Kidney epithelial cell (primary cell): ENCODE results near the gene PGA3. TPM values are rescaled to one million over a fixed set of nuclear protein-coding genes. Genes with fewer than 3 reads are reported as not detected.
"Not testable (repeated sequence)": the region's sequence is repeated elsewhere in the genome, so short reads cannot be mapped to it uniquely, and the experiment has no call there.

Experiments
- DNase-seq: peaks from one replicate; pipeline ENCODE4 v3.0.0-alpha.2; 2010; ENCODE audit warnings: low read depth
- H3K27me3 ChIP-seq: 2 replicates; pipeline ENCODE4 v1.6.0; 2011; ENCODE audit warnings: low read length; ENCODE audit not compliant: control insufficient read depth, insufficient read depth
- H3K36me3 ChIP-seq: 2 replicates; pipeline ENCODE4 v1.5.1; 2011; ENCODE audit warnings: low read length; ENCODE audit not compliant: control insufficient read depth, insufficient read depth
- H3K4me3 ChIP-seq: 2 replicates; pipeline ENCODE4 v1.5.1; 2011; ENCODE audit warnings: low read depth, mild to moderate bottlenecking, control low read depth, low read length
- total RNA-seq: library from RNA; depleted of rRNA; stranded (reverse); fragments of >200 nt; gene quantifications from 2 replicates; pipeline ENCODE4 v1.2.3, GENCODE V29; 2015

Gene PGA3
- total RNA-seq, 1 donor from 2014 or later = not detected

GRCh38 chr11:61213711-61214324 is 10.5 kb downstream of the PGA3 start:
- not testable (repeated sequence) for DNase-seq, H3K27me3 ChIP-seq, H3K36me3 ChIP-seq, H3K4me3 ChIP-seq

- DNase-seq, H3K27me3 ChIP-seq, H3K4me3 ChIP-seq, H3K36me3 ChIP-seq: not testable (repeated sequence)
Observed at GRCh38 chr11:61218306-61218705, 15.0 kb downstream of the PGA3 start.

GRCh38 chr11:61219016-61219415 is 15.7 kb downstream of the PGA3 start:
- H3K4me3 ChIP-seq, H3K27me3 ChIP-seq, H3K36me3 ChIP-seq, DNase-seq: not testable (repeated sequence)

- not testable (repeated sequence) for DNase-seq, H3K27me3 ChIP-seq, H3K36me3 ChIP-seq, H3K4me3 ChIP-seq
Observed at GRCh38 chr11:61222047-61222446, 18.7 kb downstream of the PGA3 start, which contains the start of gene PGA4. Gene PGA4 (plus strand): TSS chr11:61222347. CDS start chr11:61222401, 54 bp downstream.

GRCh38 chr11:61222692-61223091 is 19.4 kb downstream of the PGA3 start:
- not testable (repeated sequence) for H3K36me3 ChIP-seq, DNase-seq, H3K4me3 ChIP-seq, H3K27me3 ChIP-seq

- DNase-seq, H3K4me3 ChIP-seq, H3K36me3 ChIP-seq, H3K27me3 ChIP-seq: not testable (repeated sequence)
Observed at GRCh38 chr11:61226457-61227137, 23.3 kb downstream of the PGA3 start.

- not testable (repeated sequence) for H3K36me3 ChIP-seq, DNase-seq, H3K27me3 ChIP-seq, H3K4me3 ChIP-seq
Observed at GRCh38 chr11:61229458-61229857, 26.1 kb downstream of the PGA3 start.

- not testable (repeated sequence) for H3K4me3 ChIP-seq, H3K27me3 ChIP-seq, DNase-seq, H3K36me3 ChIP-seq
Observed at GRCh38 chr11:61231033-61231432, 27.7 kb downstream of the PGA3 start.

- not testable (repeated sequence) for H3K4me3 ChIP-seq, DNase-seq, H3K36me3 ChIP-seq, H3K27me3 ChIP-seq
Observed at GRCh38 chr11:61231585-61231984, 28.3 kb downstream of the PGA3 start.

- DNase-seq, H3K27me3 ChIP-seq, H3K36me3 ChIP-seq, H3K4me3 ChIP-seq: not testable (repeated sequence)
Observed at GRCh38 chr11:61232548-61233145, 29.3 kb downstream of the PGA3 start.

GRCh38 chr11:61237130-61237529 is 33.8 kb downstream of the PGA3 start:
- not testable (repeated sequence) for H3K27me3 ChIP-seq, DNase-seq, H3K36me3 ChIP-seq, H3K4me3 ChIP-seq

- H3K27me3 ChIP-seq, DNase-seq, H3K4me3 ChIP-seq, H3K36me3 ChIP-seq: not testable (repeated sequence)
Observed at GRCh38 chr11:61240288-61240687, 37.0 kb downstream of the PGA3 start.

GRCh38 chr11:61240875-61241274 is 37.6 kb downstream of the PGA3 start, which contains the start of gene PGA5:
Gene PGA5 (plus strand): TSS chr11:61241175. CDS start chr11:61241227, 52 bp downstream.
- not testable (repeated sequence) for DNase-seq, H3K36me3 ChIP-seq, H3K27me3 ChIP-seq, H3K4me3 ChIP-seq

GRCh38 chr11:61241526-61241925 is 38.2 kb downstream of the PGA3 start:
- not testable (repeated sequence) for H3K36me3 ChIP-seq, DNase-seq, H3K27me3 ChIP-seq, H3K4me3 ChIP-seq
